HEK293 (cell line): ENCODE data around the gene ADGRD2.

Experiments
- CTCF ChIA-PET: fragments of 350-600 bp; formaldehyde crosslinking; extraction: SDS; loops from one replicate; lab custom pipeline; 2021; ENCODE audit warnings: antibody characterized with exemption; lab: Yijun Ruan, JAX
- POLR2A ChIA-PET: fragments of 300-600 bp; formaldehyde crosslinking; extraction: SDS; loops from one replicate; lab custom pipeline; 2020; ENCODE audit warnings: antibody characterized with exemption, inconsistent platforms; lab: Yijun Ruan, JAX
- H3K27ac ChIP-seq: fragments of 200-500 bp; sonication (Bioruptor generic); 2 replicates; pipeline ENCODE4 v1.5.1; 2014; ENCODE audit warnings: low read depth, low read length, control low read depth, inconsistent platforms; ENCODE audit errors: extremely low read depth
- H3K36me3 ChIP-seq, 2 experiments: fragments of 200-500 bp in 1 of 2; sonication (Bioruptor generic) in 1 of 2; 1 replicate in 1 of 2; 2 replicates in 1 of 2; pipeline ENCODE4 v1.5.1; 2014 to 2017; ENCODE audit warnings: inconsistent platforms in 2 of 2, low read length in 2 of 2; ENCODE audit not compliant: control insufficient read depth in 2 of 2, insufficient read depth in 1 of 2
- H3K4me1 ChIP-seq: fragments of 200-500 bp; sonication (Bioruptor generic); 2 replicates; pipeline ENCODE4 v1.5.1; 2014; ENCODE audit warnings: mild to moderate bottlenecking, low read length, inconsistent platforms; ENCODE audit not compliant: control insufficient read depth, insufficient read depth
- H3K4me3 ChIP-seq: 2 replicates; pipeline ENCODE4 v1.5.1; 2011; ENCODE audit warnings: low read depth, mild to moderate bottlenecking, control low read depth, low read length, moderate library complexity
- H3K9me3 ChIP-seq: fragments of 200-500 bp; sonication (Bioruptor generic); 2 replicates; pipeline ENCODE4 v1.5.1; 2014; ENCODE audit warnings: low read depth, low read length, inconsistent platforms; ENCODE audit not compliant: control insufficient read depth, insufficient read depth
- MEIS1 ChIP-seq: sonication (generic); formaldehyde crosslinking; IDR thresholded peaks from 2 replicates; pipeline ENCODE4 v1.8.1; 2022; ENCODE audit warnings: missing genetic modification reagents, mild to moderate bottlenecking, borderline replicate concordance
- OVOL3 ChIP-seq: fragments of 450-650 bp; formaldehyde crosslinking; IDR thresholded peaks from 2 replicates; pipeline ENCODE4 v1.5.1; 2016; ENCODE audit warnings: missing biosample characterization, missing genetic modification characterization
- TCF7L2 ChIP-seq: IDR thresholded peaks from 2 replicates; pipeline ENCODE4 v1.6.1; 2011; ENCODE audit warnings: low read depth, mild to moderate bottlenecking, inconsistent platforms, low read length, moderate library complexity, borderline replicate concordance
- ZNF138 ChIP-seq: fragments of 450-650 bp; formaldehyde crosslinking; IDR thresholded peaks from 2 replicates; pipeline ENCODE4 v1.5.1; 2016; ENCODE audit warnings: missing biosample characterization, missing genetic modification characterization, borderline replicate concordance
- ZNF211 ChIP-seq: fragments of 450-650 bp; formaldehyde crosslinking; IDR thresholded peaks from 2 replicates; pipeline ENCODE4 v1.5.1; 2016; ENCODE audit warnings: low read depth, missing biosample characterization, missing genetic modification characterization
- ZNF311 ChIP-seq: fragments of 450-650 bp; formaldehyde crosslinking; IDR thresholded peaks from 2 replicates; pipeline ENCODE4 v1.5.1; 2017; ENCODE audit warnings: missing biosample characterization, missing genetic modification characterization, borderline replicate concordance
- ZNF623 ChIP-seq: fragments of 450-650 bp; formaldehyde crosslinking; IDR thresholded peaks from 2 replicates; pipeline ENCODE4 v1.5.1; 2016; ENCODE audit warnings: missing biosample characterization, missing genetic modification characterization
- ZNF629 ChIP-seq: fragments of 450-650 bp; formaldehyde crosslinking; IDR thresholded peaks from 2 replicates; pipeline ENCODE4 v1.5.1; 2017; ENCODE audit warnings: missing biosample characterization, missing genetic modification characterization
- ZNF654 ChIP-seq: fragments of 450-650 bp; formaldehyde crosslinking; IDR thresholded peaks from 2 replicates; pipeline ENCODE4 v1.5.1; 2016; ENCODE audit warnings: low read depth, missing biosample characterization, missing genetic modification characterization
- ZNF701 ChIP-seq: fragments of 450-650 bp; formaldehyde crosslinking; IDR thresholded peaks from 2 replicates; pipeline ENCODE4 v1.5.1; 2016; ENCODE audit warnings: missing biosample characterization, missing genetic modification characterization
- TF ChIP-seq, protein P1 (sequence below): fragments of 450-650 bp; formaldehyde crosslinking; IDR thresholded peaks from 2 replicates; pipeline ENCODE4 v1.5.1; 2016; ENCODE audit warnings: missing biosample characterization, missing genetic modification characterization, borderline replicate concordance
- TF ChIP-seq, protein P2 (sequence below): fragments of 450-650 bp; formaldehyde crosslinking; IDR thresholded peaks from 2 replicates; pipeline ENCODE4 v1.5.1; 2017; ENCODE audit warnings: missing biosample characterization, missing genetic modification characterization
- TF ChIP-seq, protein P3 (sequence below): fragments of 450-650 bp; formaldehyde crosslinking; IDR thresholded peaks from 2 replicates; pipeline ENCODE4; 2016; ENCODE audit warnings: missing biosample characterization, missing genetic modification characterization
- TF ChIP-seq, protein P4 (sequence below): fragments of 450-650 bp; formaldehyde crosslinking; IDR thresholded peaks from 2 replicates; pipeline ENCODE4 v1.5.1; 2016; ENCODE audit warnings: missing biosample characterization, missing genetic modification characterization
- TF ChIP-seq, protein P5 (sequence below): fragments of 450-650 bp; formaldehyde crosslinking; IDR thresholded peaks from 2 replicates; pipeline ENCODE4 v1.5.1; 2016; ENCODE audit warnings: missing biosample characterization, missing genetic modification characterization

The ADGRD2 gene

DNA sequence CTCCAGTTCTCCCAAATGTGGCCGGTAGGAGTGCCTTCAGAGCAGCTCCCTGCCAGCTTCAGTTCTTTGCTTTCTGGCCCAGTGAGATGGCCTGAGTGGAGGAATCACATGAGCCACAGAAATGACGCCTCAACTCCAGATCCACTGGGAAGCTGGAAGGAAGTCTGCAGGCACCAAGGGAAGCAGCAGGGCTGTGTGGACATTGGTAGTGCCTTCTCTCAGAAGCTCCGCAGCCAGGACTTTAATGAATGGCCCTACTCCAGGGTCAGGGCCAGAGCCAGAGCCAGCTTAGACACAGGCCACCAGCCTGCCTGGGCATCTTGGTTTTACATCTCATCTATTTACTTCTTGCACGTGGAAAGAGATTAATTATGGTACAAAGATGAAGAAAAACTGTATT is 23.0 kb upstream of the ADGRD2 start (continued):
- TF ChIP-seq ZNF311 (tag by site-specific recombination), result no peak

DNA sequence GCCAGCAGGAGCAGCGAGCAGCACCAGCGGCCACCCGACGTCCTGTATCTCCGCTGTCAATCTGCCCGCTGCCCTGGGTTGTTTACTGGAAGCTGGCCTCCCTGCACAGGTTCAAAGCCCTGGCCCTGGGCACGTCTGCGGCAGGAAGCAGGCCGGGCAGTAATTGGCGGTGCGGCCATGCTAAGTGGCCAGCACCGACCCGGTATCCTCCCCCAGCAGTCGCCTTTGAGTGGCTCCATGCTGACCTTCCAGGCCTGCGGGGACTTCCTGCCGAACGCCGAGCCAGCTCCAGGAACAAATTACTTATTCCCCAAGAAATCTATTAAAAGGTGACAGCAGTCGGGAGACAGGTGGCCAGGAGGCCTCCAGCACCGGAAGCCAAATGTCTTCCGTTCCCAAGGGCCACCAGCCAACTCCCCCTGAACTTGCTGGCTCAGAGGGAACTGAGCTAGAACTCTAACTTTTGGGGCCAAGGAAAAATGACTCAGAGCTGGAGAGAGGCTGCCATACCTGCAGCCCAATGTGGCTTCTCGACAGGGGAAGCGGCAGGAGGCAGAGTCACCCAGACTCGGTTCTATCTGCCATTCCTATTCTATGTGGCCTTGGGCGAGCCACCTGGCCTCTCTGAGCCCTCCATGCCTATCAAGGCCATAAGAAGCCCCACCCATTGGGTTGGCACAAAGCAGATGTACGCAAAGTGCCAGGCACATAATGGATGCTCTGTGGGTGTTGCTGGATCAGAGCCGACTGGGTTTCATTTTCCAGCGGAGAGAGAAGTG is 21.3 kb upstream of the ADGRD2 start:
- no peaks in the 10 kb centered on the region for H3K4me1 ChIP-seq
- no peak overlapping the region for H3K4me3 ChIP-seq
- H3K27ac ChIP-seq, result no peak overlapping the region
- ChIA-PET CTCF (interaction anchor here (1.2 to 1.9 kb wide), 2 partner anchors 9 to 19 kb away, joined by 4 to 10 read pairs; no protein-coding TSS in a partner anchor), POLR2A (no interaction called here)
- no peaks in the 10 kb centered on the region for H3K9me3 ChIP-seq
- TF ChIP-seq, protein P1, sequence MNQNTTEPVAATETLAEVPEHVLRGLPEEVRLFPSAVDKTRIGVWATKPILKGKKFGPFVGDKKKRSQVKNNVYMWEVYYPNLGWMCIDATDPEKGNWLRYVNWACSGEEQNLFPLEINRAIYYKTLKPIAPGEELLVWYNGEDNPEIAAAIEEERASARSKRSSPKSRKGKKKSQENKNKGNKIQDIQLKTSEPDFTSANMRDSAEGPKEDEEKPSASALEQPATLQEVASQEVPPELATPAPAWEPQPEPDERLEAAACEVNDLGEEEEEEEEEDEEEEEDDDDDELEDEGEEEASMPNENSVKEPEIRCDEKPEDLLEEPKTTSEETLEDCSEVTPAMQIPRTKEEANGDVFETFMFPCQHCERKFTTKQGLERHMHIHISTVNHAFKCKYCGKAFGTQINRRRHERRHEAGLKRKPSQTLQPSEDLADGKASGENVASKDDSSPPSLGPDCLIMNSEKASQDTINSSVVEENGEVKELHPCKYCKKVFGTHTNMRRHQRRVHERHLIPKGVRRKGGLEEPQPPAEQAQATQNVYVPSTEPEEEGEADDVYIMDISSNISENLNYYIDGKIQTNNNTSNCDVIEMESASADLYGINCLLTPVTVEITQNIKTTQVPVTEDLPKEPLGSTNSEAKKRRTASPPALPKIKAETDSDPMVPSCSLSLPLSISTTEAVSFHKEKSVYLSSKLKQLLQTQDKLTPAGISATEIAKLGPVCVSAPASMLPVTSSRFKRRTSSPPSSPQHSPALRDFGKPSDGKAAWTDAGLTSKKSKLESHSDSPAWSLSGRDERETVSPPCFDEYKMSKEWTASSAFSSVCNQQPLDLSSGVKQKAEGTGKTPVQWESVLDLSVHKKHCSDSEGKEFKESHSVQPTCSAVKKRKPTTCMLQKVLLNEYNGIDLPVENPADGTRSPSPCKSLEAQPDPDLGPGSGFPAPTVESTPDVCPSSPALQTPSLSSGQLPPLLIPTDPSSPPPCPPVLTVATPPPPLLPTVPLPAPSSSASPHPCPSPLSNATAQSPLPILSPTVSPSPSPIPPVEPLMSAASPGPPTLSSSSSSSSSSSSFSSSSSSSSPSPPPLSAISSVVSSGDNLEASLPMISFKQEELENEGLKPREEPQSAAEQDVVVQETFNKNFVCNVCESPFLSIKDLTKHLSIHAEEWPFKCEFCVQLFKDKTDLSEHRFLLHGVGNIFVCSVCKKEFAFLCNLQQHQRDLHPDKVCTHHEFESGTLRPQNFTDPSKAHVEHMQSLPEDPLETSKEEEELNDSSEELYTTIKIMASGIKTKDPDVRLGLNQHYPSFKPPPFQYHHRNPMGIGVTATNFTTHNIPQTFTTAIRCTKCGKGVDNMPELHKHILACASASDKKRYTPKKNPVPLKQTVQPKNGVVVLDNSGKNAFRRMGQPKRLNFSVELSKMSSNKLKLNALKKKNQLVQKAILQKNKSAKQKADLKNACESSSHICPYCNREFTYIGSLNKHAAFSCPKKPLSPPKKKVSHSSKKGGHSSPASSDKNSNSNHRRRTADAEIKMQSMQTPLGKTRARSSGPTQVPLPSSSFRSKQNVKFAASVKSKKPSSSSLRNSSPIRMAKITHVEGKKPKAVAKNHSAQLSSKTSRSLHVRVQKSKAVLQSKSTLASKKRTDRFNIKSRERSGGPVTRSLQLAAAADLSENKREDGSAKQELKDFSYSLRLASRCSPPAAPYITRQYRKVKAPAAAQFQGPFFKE (tag by site-specific recombination), result no peak
- TF ChIP-seq ZNF211 (tag by site-specific recombination) (no peak), TCF7L2 (no peak), ZNF138 (tag by site-specific recombination) (no peak), OVOL3 (tag by site-specific recombination) (no peak), ZNF701 (tag by site-specific recombination) (no peak), ZNF654 (tag by site-specific recombination) (no peak), MEIS1 (CRISPR knock-in tag) (no peak), ZNF623 (no peak), ZNF629 (no peak)
- TF ChIP-seq, protein P2, sequence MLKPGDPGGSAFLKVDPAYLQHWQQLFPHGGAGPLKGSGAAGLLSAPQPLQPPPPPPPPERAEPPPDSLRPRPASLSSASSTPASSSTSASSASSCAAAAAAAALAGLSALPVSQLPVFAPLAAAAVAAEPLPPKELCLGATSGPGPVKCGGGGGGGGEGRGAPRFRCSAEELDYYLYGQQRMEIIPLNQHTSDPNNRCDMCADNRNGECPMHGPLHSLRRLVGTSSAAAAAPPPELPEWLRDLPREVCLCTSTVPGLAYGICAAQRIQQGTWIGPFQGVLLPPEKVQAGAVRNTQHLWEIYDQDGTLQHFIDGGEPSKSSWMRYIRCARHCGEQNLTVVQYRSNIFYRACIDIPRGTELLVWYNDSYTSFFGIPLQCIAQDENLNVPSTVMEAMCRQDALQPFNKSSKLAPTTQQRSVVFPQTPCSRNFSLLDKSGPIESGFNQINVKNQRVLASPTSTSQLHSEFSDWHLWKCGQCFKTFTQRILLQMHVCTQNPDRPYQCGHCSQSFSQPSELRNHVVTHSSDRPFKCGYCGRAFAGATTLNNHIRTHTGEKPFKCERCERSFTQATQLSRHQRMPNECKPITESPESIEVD (tag by site-specific recombination), result no peak
- TF ChIP-seq, protein P3, sequence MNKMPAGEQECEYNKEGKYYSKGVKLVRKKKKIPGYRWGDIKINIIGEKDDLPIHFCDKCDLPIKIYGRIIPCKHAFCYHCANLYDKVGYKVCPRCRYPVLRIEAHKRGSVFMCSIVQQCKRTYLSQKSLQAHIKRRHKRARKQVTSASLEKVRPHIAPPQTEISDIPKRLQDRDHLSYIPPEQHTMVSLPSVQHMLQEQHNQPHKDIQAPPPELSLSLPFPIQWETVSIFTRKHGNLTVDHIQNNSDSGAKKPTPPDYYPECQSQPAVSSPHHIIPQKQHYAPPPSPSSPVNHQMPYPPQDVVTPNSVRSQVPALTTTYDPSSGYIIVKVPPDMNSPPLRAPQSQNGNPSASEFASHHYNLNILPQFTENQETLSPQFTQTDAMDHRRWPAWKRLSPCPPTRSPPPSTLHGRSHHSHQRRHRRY (tag by site-specific recombination), result no peak
- TF ChIP-seq, protein P4, sequence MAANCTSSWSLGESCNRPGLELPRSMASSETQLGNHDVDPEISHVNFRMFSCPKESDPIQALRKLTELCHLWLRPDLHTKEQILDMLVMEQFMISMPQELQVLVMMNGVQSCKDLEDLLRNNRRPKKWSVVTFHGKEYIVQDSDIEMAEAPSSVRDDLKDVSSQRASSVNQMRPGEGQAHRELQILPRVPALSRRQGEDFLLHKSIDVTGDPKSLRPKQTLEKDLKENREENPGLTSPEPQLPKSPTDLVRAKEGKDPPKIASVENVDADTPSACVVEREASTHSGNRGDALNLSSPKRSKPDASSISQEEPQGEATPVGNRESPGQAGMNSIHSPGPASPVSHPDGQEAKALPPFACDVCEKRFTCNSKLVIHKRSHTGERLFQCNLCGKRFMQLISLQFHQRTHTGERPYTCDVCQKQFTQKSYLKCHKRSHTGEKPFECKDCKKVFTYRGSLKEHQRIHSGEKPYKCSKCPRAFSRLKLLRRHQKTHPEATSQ (tag by site-specific recombination), result no peak
- TF ChIP-seq, protein P5, sequence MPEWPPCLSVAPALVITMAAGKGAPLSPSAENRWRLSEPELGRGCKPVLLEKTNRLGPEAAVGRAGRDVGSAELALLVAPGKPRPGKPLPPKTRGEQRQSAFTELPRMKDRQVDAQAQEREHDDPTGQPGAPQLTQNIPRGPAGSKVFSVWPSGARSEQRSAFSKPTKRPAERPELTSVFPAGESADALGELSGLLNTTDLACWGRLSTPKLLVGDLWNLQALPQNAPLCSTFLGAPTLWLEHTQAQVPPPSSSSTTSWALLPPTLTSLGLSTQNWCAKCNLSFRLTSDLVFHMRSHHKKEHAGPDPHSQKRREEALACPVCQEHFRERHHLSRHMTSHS (tag by site-specific recombination), result no peak
- no peaks in the 10 kb centered on the region for H3K36me3 ChIP-seq
